Panc1 (cell line): ENCODE results near the gene RASGRF2. TPM values are rescaled to one million over a fixed set of nuclear protein-coding genes. Genes with fewer than 3 reads are reported as not detected.

ENCODE experiments used
- ATAC-seq: fragments of 200-7000 bp; cut with Tn5 transposase; 2 replicates; pipeline ENCODE4 v1.9.1; 2020; ENCODE audit warnings: mild to moderate bottlenecking, moderate library complexity
- BruUV-seq: library from RNA; stranded (reverse); fragments of 400-500 nt; replicated peaks from 2 replicates; lab custom pipeline; 2021; lab: Mats Ljungman, UMichigan
- CTCF ChIA-PET: fragments of 300-600 bp; sonication (Branson Sonifier 250); formaldehyde crosslinking; loops from one replicate; lab custom pipeline; 2022; ENCODE audit warnings: antibody characterized with exemption; lab: Charles Lee
- POLR2A ChIA-PET: fragments of 300-600 bp; sonication (Branson Sonifier 250); formaldehyde crosslinking; loops from one replicate; lab custom pipeline; 2022; ENCODE audit warnings: antibody characterized with exemption; lab: Charles Lee
- DNase-seq: peaks from one replicate; pipeline ENCODE4 v3.0.0-alpha.2; 2010; ENCODE audit warnings: low read depth, low spot score
- H3K27ac ChIP-seq: 2 replicates; pipeline ENCODE4 v1.5.1; 2011; ENCODE audit warnings: mild to moderate bottlenecking, low read length, inconsistent platforms
- H3K27me3 ChIP-seq: fragments of 200-500 bp; sonication (Bioruptor generic); 2 replicates; pipeline ENCODE4 v1.6.0; 2014; ENCODE audit warnings: low read length, inconsistent platforms; ENCODE audit not compliant: control insufficient read depth, insufficient read depth
- H3K36me3 ChIP-seq: fragments of 200-500 bp; sonication (Bioruptor generic); 2 replicates; pipeline ENCODE4 v1.5.1; 2014; ENCODE audit warnings: inconsistent platforms, mild to moderate bottlenecking, low read length, moderate library complexity; ENCODE audit not compliant: control insufficient read depth, insufficient read depth
- H3K4me1 ChIP-seq: 2 replicates; pipeline ENCODE4 v1.5.1; 2011; ENCODE audit warnings: inconsistent platforms, mild to moderate bottlenecking, low read length, moderate library complexity; ENCODE audit not compliant: control insufficient read depth, insufficient read depth
- H3K4me3 ChIP-seq, 2 experiments: 2 replicates each; pipeline ENCODE4 v1.5.1; 2011 to 2012; ENCODE audit warnings: low read depth in 2 of 2, low read length in 2 of 2, mild to moderate bottlenecking in 2 of 2, inconsistent platforms in 1 of 2, moderate library complexity in 1 of 2
- H3K9me3 ChIP-seq: fragments of 200-500 bp; sonication (Bioruptor generic); 2 replicates; pipeline ENCODE4 v1.5.1; 2014; ENCODE audit warnings: low read depth, mild to moderate bottlenecking, inconsistent platforms, low read length, moderate library complexity; ENCODE audit not compliant: control insufficient read depth, insufficient read depth
- CTCF ChIP-seq: fragments of 450-650 bp; IDR thresholded peaks from 2 replicates; pipeline ENCODE4 v1.5.1; 2017; ENCODE audit warnings: mild to moderate bottlenecking
- POLR2AphosphoS5 ChIP-seq: IDR thresholded peaks from 2 replicates; pipeline ENCODE4 v1.6.1; 2012; ENCODE audit warnings: mild to moderate bottlenecking, low read depth, low read length, moderate library complexity
- REST ChIP-seq, 2 experiments: IDR thresholded peaks; 2 replicates each; pipeline ENCODE4 v1.6.1; 2011 to 2012; ENCODE audit warnings: low read depth in 2 of 2, control low read depth in 1 of 2, low read length in 1 of 2, mild to moderate bottlenecking in 1 of 2, moderate library complexity in 1 of 2; ENCODE audit not compliant: insufficient read depth in 1 of 2
- SIN3A ChIP-seq: IDR thresholded peaks from 2 replicates; pipeline ENCODE4 v1.6.1; 2012; ENCODE audit warnings: low read depth, mild to moderate bottlenecking, low read length, moderate library complexity, borderline replicate concordance; ENCODE audit not compliant: insufficient read depth
- TCF7L2 ChIP-seq: IDR thresholded peaks from 2 replicates; pipeline ENCODE4 v1.6.1; 2011; ENCODE audit warnings: mild to moderate bottlenecking, low read depth, low read length, inconsistent platforms
- in situ Hi-C: cut with HindIII; loops from 2 replicates; pipeline ENCODE4 v1.10.0; 2016; ENCODE audit warnings: low sequenced_read_pairs, low pct_unique_long_range_greater_than_20kb
- intact Hi-C: fragments of 100-400 bp; cut with micrococcal nuclease; formaldehyde crosslinking; loops from one replicate; pipeline ENCODE4 v1.10.0; 2022; ENCODE audit not compliant: unreplicated experiment
- total RNA-seq: library from RNA; stranded (reverse); gene quantifications from one replicate; pipeline ENCODE4 v1.2.1, GENCODE V29; 2021; ENCODE audit not compliant: unreplicated experiment

RASGRF2 gene
- total RNA-seq, 1 experiment from 2014 or later: 4.7 TPM

GRCh38 chr5:80985600-80986228 is 25.6 kb downstream of the RASGRF2 start:
- POLR2A ChIA-PET: interaction anchor here (0.7 kb wide), 1 partner anchor 257 kb away, joined by 3 read pairs; no protein-coding TSS in a partner anchor
- Histone ChIP-seq H3K4me3 (no peak overlapping the region), H3K4me1 (no peaks in the 10 kb centered on the region), H3K9me3 (no peaks in the 10 kb centered on the region), H3K36me3 (no peaks in the 10 kb centered on the region), H3K27ac (no peak overlapping the region), H3K27me3 (no peaks in the 10 kb centered on the region)
- CTCF ChIA-PET: no interaction called here
- ATAC-seq: no peak
- TF ChIP-seq SIN3A: no peak
- no peak for TF ChIP-seq CTCF
- no peak for TF ChIP-seq TCF7L2
- no peak for TF ChIP-seq POLR2AphosphoS5
- no peak for TF ChIP-seq REST (IDR thresholded peaks at IDR 0.05; ENCODE audit: insufficient read depth in 1 of 2, low read depth in 2 of 2, low read length in 1 of 2)
- no TSS peak for BruUV-seq
- DNase-seq: no peak
- intact Hi-C loops (no loop called here), in situ Hi-C loops (no loop called here)

DNA sequence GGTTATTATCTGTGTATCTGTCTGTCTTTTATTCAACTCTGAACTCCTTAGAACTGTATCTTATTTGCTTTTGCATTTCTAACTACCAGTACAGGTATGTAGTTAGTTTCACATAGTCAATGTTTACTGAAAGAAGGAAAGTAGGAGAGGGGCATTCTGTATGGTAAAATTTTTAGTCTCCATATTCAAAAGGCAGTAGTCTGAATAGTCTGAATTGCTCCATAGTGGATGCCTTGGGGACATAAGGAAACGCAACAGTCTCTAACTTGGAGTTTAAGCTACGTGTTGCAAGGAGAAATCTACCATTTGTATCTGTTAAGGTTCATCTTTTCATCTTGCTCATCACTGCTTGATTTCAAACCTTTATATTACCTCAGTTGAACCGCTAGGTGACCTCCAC is 26.2 kb downstream of the RASGRF2 start:
- in situ Hi-C loops (no loop called here), intact Hi-C loops (no loop called here)
- no peaks in the 10 kb centered on the region for H3K36me3 ChIP-seq
- no peaks in the 10 kb centered on the region for H3K27me3 ChIP-seq
- DNase-seq (no peak), ATAC-seq (no peak)
- POLR2A ChIA-PET: interaction anchor here (0.7 kb wide), 1 partner anchor 258 kb away, joined by 3 read pairs; no protein-coding TSS in a partner anchor
- CTCF ChIA-PET: interaction anchor here (0.5 kb wide), 1 partner anchor 75 kb away, joined by 5 read pairs; no protein-coding TSS in a partner anchor
- TF ChIP-seq REST (IDR thresholded peaks at IDR 0.05; ENCODE audit: insufficient read depth in 1 of 2, low read depth in 2 of 2, low read length in 1 of 2) (no peak), SIN3A (no peak), POLR2AphosphoS5 (no peak), TCF7L2 (no peak), CTCF (no peak)
- H3K27ac ChIP-seq: no peak overlapping the region
- H3K9me3 ChIP-seq: no peaks in the 10 kb centered on the region
- no peak overlapping the region for H3K4me3 ChIP-seq
- no peaks in the 10 kb centered on the region for H3K4me1 ChIP-seq
- BruUV-seq: no TSS peak
